Stimulated activated CD4-positive, alpha-beta T cell treated with anti-CD3 and anti-CD28 coated beads, Interleukin-2, amount 100 ng/mL, for 24 hours (primary cell): ENCODE data around the gene SPTBN5.

Experiments
- DNase-seq, 2 donors: peaks; one replicate each; pipeline ENCODE4 v3.0.0-alpha.2; 2020

SPTBN5 gene

GRCh38 chr15:41822957-41823356 lies 70.9 kb downstream of the SPTBN5 start:
- DNase-seq = no peak

DNA sequence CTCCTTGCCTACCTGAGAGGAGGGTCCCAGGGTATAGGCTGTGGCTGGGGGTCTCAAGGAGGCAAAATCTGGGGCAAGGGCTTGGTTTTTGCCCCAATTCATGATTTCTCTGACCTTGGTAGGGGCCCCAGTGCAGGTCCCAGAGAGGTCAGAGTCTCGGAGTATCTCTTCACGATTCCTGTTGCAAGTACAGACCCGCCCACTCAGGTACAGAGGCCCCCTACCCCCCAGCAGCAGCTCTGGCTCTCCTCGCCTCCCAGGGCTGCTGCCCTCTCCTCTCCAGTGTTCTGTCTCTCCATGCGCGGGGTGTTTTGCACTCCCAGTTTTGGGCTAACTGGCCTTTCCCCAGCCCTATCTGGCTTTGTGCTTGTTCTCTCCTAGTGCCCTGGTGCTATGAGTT lies 71.4 kb downstream of the SPTBN5 start:
- DNase-seq = no peak

DNA sequence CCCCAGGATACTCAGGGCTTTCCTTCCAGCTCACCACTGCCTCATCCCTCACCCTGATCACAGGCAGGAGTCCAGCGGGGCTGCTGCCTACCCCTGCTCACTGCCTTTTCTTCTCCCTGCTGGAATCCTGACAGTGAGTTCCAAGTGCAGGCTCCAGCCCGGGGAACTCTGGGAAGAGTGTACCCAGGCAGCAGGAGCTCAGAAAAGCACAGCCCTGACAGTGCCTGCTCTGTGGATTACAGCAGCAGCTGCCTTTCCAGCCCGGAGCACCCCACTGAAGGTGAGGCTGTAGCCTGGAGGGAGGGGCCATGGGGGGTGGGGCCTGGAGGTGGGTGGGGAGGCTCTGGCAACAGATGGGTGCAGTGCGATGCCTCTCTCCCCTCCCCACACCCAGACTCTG lies 72.0 kb downstream of the SPTBN5 start:
- no peak for DNase-seq

- DNase-seq = no peak
Observed at GRCh38 chr15:41820791-41821423, 72.9 kb downstream of the SPTBN5 start.

- DNase-seq = no peak
Observed at GRCh38 chr15:41819455-41820050, 74.3 kb downstream of the SPTBN5 start.

DNA sequence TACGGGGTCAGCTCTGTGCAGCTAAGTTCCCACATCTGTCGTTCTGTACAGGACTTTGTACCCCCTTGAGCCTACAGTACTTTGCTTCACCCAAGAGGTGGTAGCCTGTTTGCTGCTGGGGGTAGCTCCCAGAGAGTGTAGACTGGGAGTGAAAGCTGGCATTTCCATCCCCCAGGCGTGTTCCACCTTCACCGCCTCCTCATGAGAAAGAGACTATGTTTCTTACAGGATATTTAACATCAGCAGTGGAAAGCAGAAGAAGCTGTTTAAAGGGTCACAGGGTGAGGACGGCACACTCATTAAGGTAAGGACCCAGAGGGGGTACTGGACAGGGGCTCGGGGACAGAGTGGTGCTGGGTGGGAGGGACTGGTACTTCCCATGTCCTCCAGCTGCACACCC lies 76.1 kb downstream of the SPTBN5 start:
- no peak for DNase-seq

- DNase-seq = no peak
Observed at GRCh38 chr15:41817327-41817726, 76.5 kb downstream of the SPTBN5 start.

- DNase-seq = no peak
Observed at GRCh38 chr15:41816788-41817187, 77.1 kb downstream of the SPTBN5 start.

- no peak for DNase-seq
Observed at GRCh38 chr15:41814534-41814933, 79.3 kb downstream of the SPTBN5 start.

GRCh38 chr15:41813426-41813825 lies 80.4 kb downstream of the SPTBN5 start:
- DNase-seq = no peak

- no peak for DNase-seq
Observed at GRCh38 chr15:41812820-41813375, 81.0 kb downstream of the SPTBN5 start.

- peak; percentile 80 to 81 for DNase-seq
Observed at GRCh38 chr15:41811432-41812195, 82.2 kb downstream of the SPTBN5 start.

- no peak for DNase-seq
Observed at GRCh38 chr15:41810651-41811431, 83.0 kb downstream of the SPTBN5 start.

- DNase-seq = no peak
Observed at GRCh38 chr15:41809526-41810220, 84.2 kb downstream of the SPTBN5 start.

GRCh38 chr15:41809121-41809520 lies 84.7 kb downstream of the SPTBN5 start:
- no peak for DNase-seq

DNA sequence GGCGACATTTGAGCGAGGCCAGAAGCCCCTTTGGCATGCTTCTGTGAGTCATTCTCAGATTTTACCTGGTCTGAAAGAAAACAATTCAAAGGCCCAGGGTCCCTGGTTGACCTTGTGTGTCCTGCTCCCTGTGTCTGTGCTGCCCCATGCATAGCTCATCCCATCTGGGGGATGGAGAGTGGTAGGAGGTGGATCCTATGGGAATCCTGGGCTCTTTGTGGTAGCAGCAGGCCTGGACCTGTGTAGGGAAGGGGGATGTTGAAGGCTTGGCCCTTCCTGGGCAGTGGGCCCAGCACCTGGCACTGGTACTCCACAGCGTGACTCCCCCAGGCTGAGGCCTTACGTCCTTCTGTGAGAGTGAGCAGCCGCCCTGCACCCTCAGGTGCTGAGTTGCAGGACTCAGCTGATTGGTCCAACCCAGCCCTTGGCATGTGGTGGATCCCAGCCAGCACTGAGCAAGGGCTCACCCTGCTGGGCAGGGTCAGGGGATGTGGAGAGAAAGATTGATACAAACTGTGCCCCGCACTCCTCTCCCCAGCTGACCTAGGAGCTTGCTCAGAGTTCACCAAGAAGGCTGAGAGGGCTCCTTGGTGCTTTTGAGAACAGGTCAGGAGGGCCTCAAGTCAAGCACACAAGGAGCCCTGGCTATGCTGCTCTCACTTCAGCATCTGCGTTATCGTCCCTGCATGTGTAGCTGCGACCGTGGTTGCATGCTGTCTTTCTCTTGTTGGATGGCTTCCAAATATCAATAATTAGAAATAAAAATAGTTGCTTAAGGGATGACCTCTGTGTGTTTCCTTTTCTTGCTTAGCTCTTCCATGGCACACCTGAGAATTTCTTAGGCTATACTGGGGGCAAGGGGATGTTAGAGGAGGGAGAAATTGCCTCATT lies 87.3 kb downstream of the SPTBN5 start:
- DNase-seq = no peak

DNA sequence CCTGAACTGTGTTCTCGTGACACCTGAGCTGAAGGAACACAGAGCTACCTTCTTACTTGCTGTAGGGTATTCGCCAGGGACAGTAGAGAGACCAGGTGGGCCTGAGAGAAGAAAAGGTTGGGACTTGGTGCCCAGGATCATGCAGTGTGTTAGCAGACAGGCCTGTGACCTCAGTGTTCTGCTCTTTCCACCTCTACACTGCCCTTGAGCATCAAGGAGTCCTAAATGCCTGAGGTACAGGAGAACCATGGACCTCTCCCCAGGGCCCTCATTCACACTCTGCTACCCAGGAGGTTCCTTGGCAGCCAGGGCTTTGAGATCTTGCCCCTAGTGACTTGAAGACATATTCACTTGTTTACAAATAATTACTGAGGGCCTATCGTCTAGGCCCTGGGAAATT lies 88.1 kb downstream of the SPTBN5 start:
- DNase-seq = no peak

DNA sequence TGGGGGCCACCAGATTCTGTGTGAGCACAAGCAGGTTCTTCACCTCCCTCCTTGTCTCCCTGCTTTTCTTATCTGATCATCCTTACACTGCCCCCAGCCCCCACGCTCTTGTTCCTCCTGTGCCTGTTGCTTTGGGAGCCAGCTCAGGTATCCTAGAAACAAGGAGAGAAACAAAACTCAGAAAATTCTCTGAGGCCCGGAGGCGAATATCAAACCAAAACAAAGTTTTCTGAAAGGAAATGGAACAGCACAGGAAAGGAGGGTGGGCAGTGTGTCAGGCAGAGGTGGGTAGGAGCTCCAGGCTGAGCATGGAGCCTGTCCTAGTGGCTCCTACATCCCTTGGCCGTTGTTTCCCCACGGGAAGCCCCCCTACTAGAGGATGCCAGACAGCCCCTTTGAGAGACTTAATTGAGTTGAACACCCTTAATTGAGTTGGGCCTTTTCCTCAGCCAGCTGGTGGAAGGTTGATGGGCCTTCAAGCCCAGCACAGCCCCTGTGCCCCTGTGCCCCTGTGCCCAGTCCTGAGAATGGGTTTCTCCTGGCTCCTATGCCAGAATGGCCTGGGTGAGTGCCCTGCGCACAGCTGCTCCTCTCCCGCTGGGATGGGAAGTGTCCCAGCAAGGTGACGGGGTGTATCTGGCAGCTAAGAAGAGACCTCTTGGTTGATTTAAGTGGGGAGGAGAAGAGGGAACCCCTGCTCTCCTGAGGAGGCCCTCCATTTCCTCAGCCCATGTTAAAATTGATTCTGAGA lies 88.8 kb downstream of the SPTBN5 start:
- no peak for DNase-seq

- no peak for DNase-seq
Observed at GRCh38 chr15:41804361-41804760, 89.5 kb downstream of the SPTBN5 start.

DNA sequence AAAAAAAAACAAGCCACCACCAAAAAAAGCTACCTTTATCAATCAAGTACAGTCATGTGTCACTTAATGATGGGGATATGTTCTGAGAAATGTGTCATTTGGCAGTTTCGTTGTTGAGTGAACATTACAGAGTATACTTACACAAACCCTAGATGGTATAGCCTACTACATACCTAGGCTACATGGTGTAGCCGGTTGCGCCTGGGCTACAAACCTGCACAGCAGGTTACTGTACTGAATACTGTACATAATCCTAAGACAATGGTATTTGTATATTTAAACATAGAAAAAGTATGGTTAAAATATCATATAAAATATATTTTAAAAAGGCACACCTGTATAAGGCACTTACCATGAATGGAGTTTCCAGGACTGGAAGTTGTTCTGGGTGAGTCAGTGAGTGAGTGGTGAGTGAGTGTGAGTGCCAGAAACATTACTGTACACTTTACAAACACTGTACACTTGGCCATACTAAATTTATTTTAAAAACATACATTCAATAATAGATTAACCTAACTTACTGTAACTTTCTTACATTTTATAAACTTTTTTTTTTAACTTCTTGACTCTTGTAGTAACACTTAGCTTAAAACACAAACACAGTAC lies 91.9 kb downstream of the SPTBN5 start:
- no peak for DNase-seq
